ENCODE measurements around the gene PRKN.

GRCh38 chr6:161890133-161890831 is 837.3 kb downstream of the PRKN start:
- TF ChIP-seq CTCF (IDR thresholded peaks at IDR 0.05; ENCODE audit: low read depth, low read length), result no peak
- TF ChIP-seq EZH2phosphoT487 (IDR thresholded peaks at IDR 0.05; ENCODE audit: low read depth), result no peak

Measured in OCI-LY3 (cell line).